Stimulated activated effector memory CD8-positive, alpha-beta T cell treated with anti-CD3 and anti-CD28 coated beads, Interleukin-12 subunit alpha, Interleukin-12 subunit beta, amount 100 ng/mL, for 72 hours (primary cell): ENCODE results near the gene POLR2I.
"Not testable (repeated sequence)": the region's sequence is repeated elsewhere in the genome, so short reads cannot be mapped to it uniquely, and the experiment has no call there.

Experiments
- ATAC-seq: fragments of 150-1000 bp; cut with Tn5 transposase; 2 replicates; pipeline ENCODE4 v1.10.0; 2021
- DNase-seq, 2 donors: peaks; one replicate each; pipeline ENCODE4 v3.0.0; 2021 to 2022; ENCODE audit warnings: low spot score in 2 of 2
- H3K27ac Mint-ChIP-seq: one replicate; pipeline ENCODE4 v1.8.0; 2022; ENCODE audit warnings: mild to moderate bottlenecking, mixed read lengths
- H3K36me3 Mint-ChIP-seq: one replicate; pipeline ENCODE4 v1.8.0; 2022; ENCODE audit warnings: mild to moderate bottlenecking, mixed read lengths
- H3K4me1 Mint-ChIP-seq: one replicate; pipeline ENCODE4 v1.8.0; 2022; ENCODE audit warnings: mixed read lengths
- H3K4me3 Mint-ChIP-seq: one replicate; pipeline ENCODE4 v1.8.0; 2022; ENCODE audit warnings: mild to moderate bottlenecking, mixed read lengths
- H3K9me3 Mint-ChIP-seq: one replicate; pipeline ENCODE4 v1.8.0; 2022; ENCODE audit warnings: mixed read lengths

Gene POLR2I

GRCh38 chr19:36140304-36141038, 25.8 kb upstream of the POLR2I start:
- Mint-ChIP-seq H3K9me3 (peaks cover 2% of the 10 kb centered on the region), H3K4me1 (peaks cover 32% of the 10 kb centered on the region), H3K4me3 (peak overlapping the region; percentile 95), H3K27ac (peak overlapping the region; percentile 91), H3K36me3 (peaks cover 58% of the 10 kb centered on the region)
- DNase-seq (peak in 1 of 2 donors; percentile 40), ATAC-seq (peak; percentile 26)

- peaks cover 2% of the 10 kb centered on the region for H3K9me3 Mint-ChIP-seq
- peak within 1 kb of the TSS; percentile 91 for H3K27ac Mint-ChIP-seq
- H3K36me3 Mint-ChIP-seq: peaks cover 50% of the 10 kb centered on the region
- peaks cover 32% of the 10 kb centered on the region for H3K4me1 Mint-ChIP-seq
- DNase-seq (peak; percentile 95 to 98), ATAC-seq (peak; percentile 89)
- H3K4me3 Mint-ChIP-seq: peak within 1 kb of the TSS; percentile 95
Observed at GRCh38 chr19:36139473-36140303, 25.0 kb upstream of the POLR2I start, which contains the start of gene CAPNS1. Gene CAPNS1, plus strand, starts transcription at chr19:36140066. Its CDS starts 946 bp downstream, at chr19:36141012.

GRCh38 chr19:36139120-36139472, 24.4 kb upstream of the POLR2I start:
- peaks cover 32% of the 10 kb centered on the region for H3K4me1 Mint-ChIP-seq
- H3K4me3 Mint-ChIP-seq: peak overlapping the region; percentile 95
- DNase-seq (no peak), ATAC-seq (no peak)
- peak overlapping the region; percentile 91 for H3K27ac Mint-ChIP-seq
- peaks cover 2% of the 10 kb centered on the region for H3K9me3 Mint-ChIP-seq
- peaks cover 44% of the 10 kb centered on the region for H3K36me3 Mint-ChIP-seq

GRCh38 chr19:36136964-36137686, 22.4 kb upstream of the POLR2I start:
- no peak for DNase-seq
- Mint-ChIP-seq H3K9me3 (peaks cover 2% of the 10 kb centered on the region), H3K27ac (no peak overlapping the region), H3K36me3 (peaks cover 28% of the 10 kb centered on the region), H3K4me1 (peaks cover 29% of the 10 kb centered on the region), H3K4me3 (peak overlapping the region; percentile 16)
- ATAC-seq: no peak

GRCh38 chr19:36134867-36135266, 20.2 kb upstream of the POLR2I start:
- not testable (repeated sequence) for H3K27ac Mint-ChIP-seq, H3K9me3 Mint-ChIP-seq, DNase-seq, H3K36me3 Mint-ChIP-seq, H3K4me3 Mint-ChIP-seq, ATAC-seq
- peaks cover 24% of the 10 kb centered on the region for H3K4me1 Mint-ChIP-seq

GRCh38 chr19:36131221-36131620, 16.5 kb upstream of the POLR2I start:
- not testable (repeated sequence) for ATAC-seq, DNase-seq, H3K9me3 Mint-ChIP-seq, H3K4me3 Mint-ChIP-seq
- H3K4me1 Mint-ChIP-seq: peaks cover 28% of the 10 kb centered on the region
- H3K27ac Mint-ChIP-seq: peak overlapping the region; percentile 43
- H3K36me3 Mint-ChIP-seq: peaks cover 16% of the 10 kb centered on the region

- DNase-seq (no peak), ATAC-seq (no peak)
- H3K9me3 Mint-ChIP-seq: no peaks in the 10 kb centered on the region
- peak overlapping the region; percentile 93 for H3K27ac Mint-ChIP-seq
- peak overlapping the region; percentile 84 for H3K4me3 Mint-ChIP-seq
- peaks cover 35% of the 10 kb centered on the region for H3K4me1 Mint-ChIP-seq
- peaks cover 45% of the 10 kb centered on the region for H3K36me3 Mint-ChIP-seq
Observed at GRCh38 chr19:36128392-36128736, 13.7 kb upstream of the POLR2I start.

GRCh38 chr19:36125557-36125956, 10.9 kb upstream of the POLR2I start:
- DNase-seq: no peak
- no peak for ATAC-seq
- H3K4me3 Mint-ChIP-seq: no peak overlapping the region
- peaks cover 73% of the 10 kb centered on the region for H3K36me3 Mint-ChIP-seq
- H3K27ac Mint-ChIP-seq: peak overlapping the region; percentile 86
- peaks cover 20% of the 10 kb centered on the region for H3K4me1 Mint-ChIP-seq
- no peaks in the 10 kb centered on the region for H3K9me3 Mint-ChIP-seq

GRCh38 chr19:36121486-36122124, 6.9 kb upstream of the POLR2I start:
- no peak overlapping the region for H3K4me3 Mint-ChIP-seq
- H3K4me1 Mint-ChIP-seq: peaks cover 29% of the 10 kb centered on the region
- no peak for DNase-seq
- peaks cover 97% of the 10 kb centered on the region for H3K36me3 Mint-ChIP-seq
- no peak for ATAC-seq
- H3K9me3 Mint-ChIP-seq: no peaks in the 10 kb centered on the region
- no peak overlapping the region for H3K27ac Mint-ChIP-seq

- peaks cover 35% of the 10 kb centered on the region for H3K4me1 Mint-ChIP-seq
- H3K36me3 Mint-ChIP-seq: peaks cover 97% of the 10 kb centered on the region
- ATAC-seq (no peak), DNase-seq (no peak)
- H3K9me3 Mint-ChIP-seq: no peaks in the 10 kb centered on the region
- no peak overlapping the region for H3K27ac Mint-ChIP-seq
- H3K4me3 Mint-ChIP-seq: no peak overlapping the region
Observed at GRCh38 chr19:36120984-36121358, 6.3 kb upstream of the POLR2I start.

- peaks cover 95% of the 10 kb centered on the region for H3K36me3 Mint-ChIP-seq
- peak overlapping the region; percentile 63 for H3K27ac Mint-ChIP-seq
- DNase-seq (no peak), ATAC-seq (no peak)
- peaks cover 30% of the 10 kb centered on the region for H3K4me1 Mint-ChIP-seq
- no peak overlapping the region for H3K4me3 Mint-ChIP-seq
- H3K9me3 Mint-ChIP-seq: no peaks in the 10 kb centered on the region
Observed at GRCh38 chr19:36120092-36120983, 5.7 kb upstream of the POLR2I start.

- DNase-seq: no peak
- Mint-ChIP-seq H3K36me3 (peaks cover 93% of the 10 kb centered on the region), H3K4me1 (peaks cover 57% of the 10 kb centered on the region), H3K9me3 (no peaks in the 10 kb centered on the region), H3K27ac (peak overlapping the region; percentile 99), H3K4me3 (peak overlapping the region; percentile 97)
- no peak for ATAC-seq
Observed at GRCh38 chr19:36116344-36116637, 1.6 kb upstream of the POLR2I start.

GRCh38 chr19:36115453-36116343, 1.0 kb upstream of the POLR2I start, which contains the start of gene TBCB:
Gene TBCB, plus strand, starts transcription at chr19:36115468. Its CDS starts 93 bp downstream, at chr19:36115561.
- no peak for DNase-seq
- Mint-ChIP-seq H3K27ac (peak within 1 kb of the TSS; percentile 99), H3K36me3 (peaks cover 87% of the 10 kb centered on the region), H3K9me3 (no peaks in the 10 kb centered on the region), H3K4me3 (peak within 1 kb of the TSS; percentile 97), H3K4me1 (peaks cover 57% of the 10 kb centered on the region)
- peak; percentile 70 for ATAC-seq
